B cell (primary cell): ENCODE measurements around the gene TRIM56. TPM values are rescaled to one million over a fixed set of nuclear protein-coding genes. Genes with fewer than 3 reads are reported as not detected.

Source experiments
- ATAC-seq: fragments of 200-7000 bp; cut with Tn5 transposase; one replicate; pipeline ENCODE4 v1.10.0; 2021; ENCODE audit warnings: low read depth, mild to moderate bottlenecking, moderate number of reproducible peaks, moderate library complexity
- CTCF ChIA-PET: fragments of 350-600 bp; sonication (Branson Sonifier 250); formaldehyde crosslinking; loops from one replicate; lab custom pipeline; 2021; ENCODE audit warnings: antibody characterized with exemption, inconsistent platforms; lab: Charles Lee
- POLR2A ChIA-PET: fragments of 350-600 bp; sonication (Branson Sonifier 250); formaldehyde crosslinking; loops from one replicate; lab custom pipeline; 2021; ENCODE audit warnings: antibody characterized with exemption; lab: Charles Lee
- DNase-seq: peaks from one replicate; pipeline ENCODE4 v3.0.0; 2013
- H2AFZ ChIP-seq: 2 replicates; pipeline ENCODE4 v1.6.1; 2012; ENCODE audit warnings: mild to moderate bottlenecking, low read depth, low read length; ENCODE audit not compliant: insufficient read depth, poor library complexity, severe bottlenecking
- H3K27ac ChIP-seq, 2 donors: 1 replicate in 1 of 2; 2 replicates in 1 of 2; pipeline ENCODE4 v1.5.1; 2012 to 2013; ENCODE audit warnings: low read length in 2 of 2, mild to moderate bottlenecking in 2 of 2, moderate library complexity in 1 of 2
- H3K27me3 ChIP-seq, 4 experiments: fragments of 200-600 bp in 1 of 4; sonication (generic) in 1 of 4; replicated peaks in 1 of 4; 1 replicate in 2 of 4; 2 replicates in 2 of 4; pipeline versions ENCODE4 v1.6.1 to v1.7.0; 2013 to 2016; ENCODE audit warnings: low read length in 3 of 4, mild to moderate bottlenecking in 2 of 4, mixed read lengths in 1 of 4, moderate library complexity in 1 of 4; ENCODE audit not compliant: insufficient read depth in 4 of 4, control insufficient read depth in 3 of 4; ENCODE audit errors: control extremely low read depth in 1 of 4
- H3K36me3 ChIP-seq, 2 experiments: replicated peaks in 1 of 2; 1 replicate in 1 of 2; 2 replicates in 1 of 2; pipeline versions ENCODE4 v1.6.1 to v1.7.1; 2013; ENCODE audit warnings: low read length in 1 of 2; ENCODE audit not compliant: insufficient read depth in 2 of 2, control insufficient read depth in 1 of 2; ENCODE audit errors: control extremely low read depth in 1 of 2, extremely low read depth in 1 of 2
- H3K4me1 ChIP-seq, 2 donors: fragments of 200-600 bp in 1 of 2; sonication (generic) in 1 of 2; 1 replicate in 1 of 2; 2 replicates in 1 of 2; pipeline versions ENCODE4 v1.5.1 to v1.6.1; 2013 to 2017; ENCODE audit warnings: low read length in 2 of 2; ENCODE audit not compliant: control insufficient read depth in 2 of 2, insufficient read depth in 2 of 2
- H3K4me2 ChIP-seq: replicated peaks from 2 replicates; pipeline ENCODE3; 2012; ENCODE audit warnings: mild to moderate bottlenecking, low read depth, low read length; ENCODE audit not compliant: poor library complexity, severe bottlenecking
- H3K4me3 ChIP-seq, 5 experiments: fragments of 200-600 bp in 1 of 5; sonication (generic) in 1 of 5; 1 replicate in 3 of 5; 2 replicates in 2 of 5; pipeline versions ENCODE4 v1.5.1 to v1.7.0; 2011 to 2016; ENCODE audit warnings: low read length in 4 of 5, mild to moderate bottlenecking in 4 of 5, low read depth in 2 of 5, control low read depth in 1 of 5, moderate library complexity in 1 of 5; ENCODE audit not compliant: insufficient read depth in 1 of 5; ENCODE audit errors: control extremely low read depth in 1 of 5, extremely low read depth in 1 of 5
- H3K79me2 ChIP-seq: fragments of 200-600 bp; sonication (generic); one replicate; pipeline ENCODE4 v1.6.0; 2016; ENCODE audit warnings: low read length; ENCODE audit not compliant: control insufficient read depth, insufficient read depth
- H3K9ac ChIP-seq: fragments of 200-600 bp; sonication (generic); 2 replicates; pipeline ENCODE4 v1.6.1; 2017; ENCODE audit warnings: mild to moderate bottlenecking, low read length, moderate library complexity
- H3K9me3 ChIP-seq, 3 donors: one replicate each; pipeline versions ENCODE4 v1.6.1 to v1.7.1; 2013; ENCODE audit warnings: low read length in 2 of 3; ENCODE audit not compliant: control insufficient read depth in 2 of 3, insufficient read depth in 1 of 3; ENCODE audit errors: control extremely low read depth in 1 of 3
- H4K20me1 ChIP-seq: 2 replicates; pipeline ENCODE4 v1.6.0; 2012; ENCODE audit warnings: mild to moderate bottlenecking, low read length; ENCODE audit not compliant: insufficient read depth, control insufficient read depth, poor library complexity, severe bottlenecking
- H3K27ac Mint-ChIP-seq: one replicate; pipeline ENCODE4 v1.8.0; 2021; ENCODE audit warnings: mixed read lengths
- H3K27me3 Mint-ChIP-seq: one replicate; pipeline ENCODE4 v1.8.0; 2021; ENCODE audit warnings: mixed read lengths
- H3K4me1 Mint-ChIP-seq: one replicate; pipeline ENCODE4 v1.8.0; 2021; ENCODE audit warnings: mixed read lengths
- H3K4me3 Mint-ChIP-seq: one replicate; pipeline ENCODE4 v1.8.0; 2021; ENCODE audit warnings: mixed read lengths
- H3K9me3 Mint-ChIP-seq: one replicate; pipeline ENCODE4 v1.8.0; 2022; ENCODE audit warnings: mixed read lengths; ENCODE audit not compliant: insufficient read depth
- CTCF ChIP-seq: fragments of 200-600 bp; IDR thresholded peaks from one replicate; pipeline ENCODE4 v1.8.0; 2022; ENCODE audit warnings: antibody characterized with exemption, mild to moderate bottlenecking
- EZH2 ChIP-seq: IDR thresholded peaks from 2 replicates; pipeline ENCODE4 v1.6.1; 2012; ENCODE audit warnings: borderline replicate concordance, low read depth, mild to moderate bottlenecking, moderate library complexity, low read length; ENCODE audit not compliant: insufficient read depth, poor library complexity, severe bottlenecking
- WGBS: methylation state at CpG from one replicate; pipeline ENCODE4 v1.1.5; 2013; ENCODE audit warnings: missing lambda C conversion rate; ENCODE audit not compliant: insufficient coverage; 5-methylcytosine and 5-hydroxymethylcytosine counted together
- intact Hi-C: fragments of 100-400 bp; cut with micrococcal nuclease; formaldehyde crosslinking; loops from one replicate; pipeline ENCODE4 v1.10.0; 2022
- polyA plus RNA-seq: library from polyadenylated mRNA; depleted of rRNA; stranded (reverse); fragments of >200 nt; gene quantifications from 2 replicates; pipeline ENCODE4 v1.2.3, GENCODE V29; 2012
- total RNA-seq, 2 donors: library from RNA; stranded (reverse); fragments of 120-200 nt in 1 of 2; gene quantifications; 1 replicate in 1 of 2; 2 replicates in 1 of 2; pipeline versions ENCODE4 v1.2.3 to v1.2.4, GENCODE V29; 2013 to 2022

TRIM56 gene
- total and polyA plus RNA-seq, 2 donors (not counting 1 experiment from before 2014, with no cell fraction given): 8.4 to 85.7 TPM

- ATAC-seq: no peak
- peaks cover 0 to 22% of the 10 kb centered on the region in 2 experiments for H3K36me3 ChIP-seq
- DNase-seq: no peak
- peaks cover 69% of the 10 kb centered on the region for H3K79me2 ChIP-seq
- intact Hi-C loops: no loop called here
- TF ChIP-seq EZH2: no peak
- TF ChIP-seq CTCF: no peak
- no peak overlapping the region for H3K9ac ChIP-seq
- Mint-ChIP-seq H3K4me1 (peaks cover 27% of the 10 kb centered on the region), H3K4me3 (no peak overlapping the region), H3K27me3 (no peaks in the 10 kb centered on the region), H3K27ac (no peak overlapping the region), H3K9me3 (no peaks in the 10 kb centered on the region)
- WGBS: 96% methylated on average over 21 of the region's 21 CpGs
- no peak overlapping the region for H3K27ac ChIP-seq
- H3K9me3 ChIP-seq: no peaks in the 10 kb centered on the region
- H4K20me1 ChIP-seq: peaks cover 50% of the 10 kb centered on the region
- no peak overlapping the region for H3K4me3 ChIP-seq
- CTCF ChIA-PET: no interaction called here
- H3K4me2 ChIP-seq: no peak overlapping the region
- POLR2A ChIA-PET: no interaction called here
- H3K4me1 ChIP-seq: peaks cover 16 to 29% of the 10 kb centered on the region in 2 donors
- H3K27me3 ChIP-seq: no peaks in the 10 kb centered on the region
- no peak overlapping the region for H2AFZ ChIP-seq
These were observed 2.8 kb downstream of the TRIM56 start for GRCh38 chr7:101088069-101088425.

DNA sequence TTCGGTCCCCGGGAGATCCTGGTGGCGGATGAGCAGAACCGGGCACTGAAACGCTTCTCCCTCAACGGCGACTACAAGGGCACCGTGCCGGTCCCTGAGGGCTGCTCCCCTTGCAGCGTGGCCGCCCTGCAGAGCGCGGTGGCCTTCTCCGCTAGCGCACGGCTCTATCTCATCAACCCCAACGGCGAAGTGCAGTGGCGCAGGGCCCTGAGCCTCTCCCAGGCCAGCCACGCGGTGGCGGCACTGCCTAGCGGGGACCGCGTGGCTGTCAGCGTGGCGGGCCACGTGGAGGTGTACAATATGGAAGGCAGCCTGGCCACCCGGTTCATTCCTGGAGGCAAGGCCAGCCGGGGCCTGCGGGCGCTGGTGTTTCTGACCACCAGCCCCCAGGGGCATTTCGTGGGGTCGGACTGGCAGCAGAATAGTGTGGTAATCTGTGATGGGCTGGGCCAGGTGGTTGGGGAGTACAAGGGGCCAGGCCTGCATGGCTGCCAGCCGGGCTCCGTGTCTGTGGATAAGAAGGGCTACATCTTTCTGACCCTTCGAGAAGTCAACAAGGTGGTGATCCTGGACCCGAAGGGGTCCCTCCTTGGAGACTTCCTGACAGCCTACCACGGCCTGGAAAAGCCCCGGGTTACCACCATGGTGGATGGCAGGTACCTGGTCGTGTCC is 3.7 kb downstream of the TRIM56 start:
- Histone ChIP-seq H3K9me3 (no peaks in the 10 kb centered on the region), H3K36me3 (peaks cover 0 to 22% of the 10 kb centered on the region in 2 experiments), H3K79me2 (peaks cover 69% of the 10 kb centered on the region), H3K9ac (no peak overlapping the region), H4K20me1 (peaks cover 50% of the 10 kb centered on the region), H3K4me2 (no peak overlapping the region), H3K27ac (no peak overlapping the region), H2AFZ (no peak overlapping the region), H3K27me3 (no peaks in the 10 kb centered on the region), H3K4me3 (no peak overlapping the region), H3K4me1 (peaks cover 16 to 29% of the 10 kb centered on the region in 2 donors)
- Mint-ChIP-seq H3K9me3 (no peaks in the 10 kb centered on the region), H3K27me3 (no peaks in the 10 kb centered on the region), H3K4me1 (peaks cover 29% of the 10 kb centered on the region), H3K27ac (peak overlapping the region; percentile 41), H3K4me3 (peak overlapping the region; percentile 30)
- no peak for DNase-seq
- CTCF ChIA-PET: interaction anchor here (0.6 kb wide), 1 partner anchor 1727 kb away, joined by 3 read pairs; no protein-coding TSS in a partner anchor
- POLR2A ChIA-PET: no interaction called here
- intact Hi-C loops: no loop called here
- ATAC-seq: no peak
- TF ChIP-seq CTCF (no peak), EZH2 (no peak)
- WGBS: 97% methylated on average over 41 of the region's 41 CpGs
